Gastroesophageal sphincter (tissue), 4 donors: ENCODE results near the gene SMARCB1. TPM values are rescaled to one million over a fixed set of nuclear protein-coding genes. Genes with fewer than 3 reads are reported as not detected.
A peak's percentile ranks its signal among the peaks of the same experiment; 100 is the strongest.

ENCODE experiments used
- ATAC-seq: fragments of 150-250 bp; one replicate; pipeline ENCODE4 v1.9.1; 2016; ENCODE audit warnings: mild to moderate bottlenecking, moderate library complexity
- H3K27ac ChIP-seq, 4 donors: fragments of 200-600 bp; sonication (generic) in 3 of 4; 1 replicate in 3 of 4; 2 replicates in 1 of 4; pipeline ENCODE4 v1.5.1; 2016 to 2019
- H3K27me3 ChIP-seq: fragments of 200-600 bp; sonication (generic); one replicate; pipeline ENCODE4 v1.5.1; 2019
- H3K36me3 ChIP-seq, 2 donors: fragments of 200-600 bp; sonication (generic); one replicate each; pipeline ENCODE4 v1.5.1; 2019; ENCODE audit warnings: control low read depth in 1 of 2
- H3K4me1 ChIP-seq, 3 donors: fragments of 200-600 bp; sonication (generic); 1 replicate in 2 of 3; 2 replicates in 1 of 3; pipeline ENCODE4 v1.5.1; 2016 to 2019; ENCODE audit warnings: control low read depth in 2 of 3
- H3K4me3 ChIP-seq, 2 donors: fragments of 200-600 bp; sonication (generic); one replicate each; pipeline ENCODE4 v1.5.1; 2019; ENCODE audit warnings: mild to moderate bottlenecking in 1 of 2, moderate library complexity in 1 of 2
- H3K9me3 ChIP-seq, 3 donors: fragments of 200-600 bp; sonication (generic); one replicate each; pipeline ENCODE4 v1.5.1; 2017 to 2019; ENCODE audit warnings: control low read depth in 2 of 3
- EP300 ChIP-seq: sonication (generic); formaldehyde crosslinking; IDR thresholded peaks from one replicate; pipeline ENCODE4 v1.6.1; 2017; ENCODE audit warnings: antibody characterized with exemption, mild to moderate bottlenecking
- POLR2A ChIP-seq, 2 donors: fragments of 450-650 bp; IDR thresholded peaks; one replicate each; pipeline ENCODE4 v1.6.1; 2017; ENCODE audit warnings: antibody characterized with exemption in 2 of 2, mild to moderate bottlenecking in 2 of 2, moderate library complexity in 1 of 2
- POLR2AphosphoS5 ChIP-seq: sonication (generic); formaldehyde crosslinking; IDR thresholded peaks from one replicate; pipeline ENCODE4 v1.6.1; 2017; ENCODE audit warnings: antibody characterized with exemption
- whole genome bisulfite sequencing, 2 donors: methylation state at CpG; one replicate each; pipeline ENCODE4 v1.1.5; 2018; ENCODE audit warnings: low coverage in 1 of 2; 5-methylcytosine and 5-hydroxymethylcytosine counted together
- total RNA-seq, 4 donors: library from RNA; depleted of rRNA; stranded (reverse); fragments of >200 nt; gene quantifications; one replicate each; pipeline ENCODE4 v1.1.0, GENCODE V29; 2016
- TF ChIP-seq, protein P1 (sequence below), 4 experiments: fragments of 200-600 bp in 2 of 4; fragments of 450-650 bp in 2 of 4; sonication (generic) in 1 of 4; IDR thresholded peaks; one replicate each; pipeline ENCODE4 v1.5.1; 2017 to 2019; ENCODE audit warnings: antibody characterized with exemption in 4 of 4, mild to moderate bottlenecking in 2 of 4, moderate library complexity in 2 of 4

Gene SMARCB1
- total RNA-seq, 4 donors from 2014 or later: 27.9 to 58.8 (median 32.7) TPM

- ATAC-seq: no peak
- TF ChIP-seq, protein P1, sequence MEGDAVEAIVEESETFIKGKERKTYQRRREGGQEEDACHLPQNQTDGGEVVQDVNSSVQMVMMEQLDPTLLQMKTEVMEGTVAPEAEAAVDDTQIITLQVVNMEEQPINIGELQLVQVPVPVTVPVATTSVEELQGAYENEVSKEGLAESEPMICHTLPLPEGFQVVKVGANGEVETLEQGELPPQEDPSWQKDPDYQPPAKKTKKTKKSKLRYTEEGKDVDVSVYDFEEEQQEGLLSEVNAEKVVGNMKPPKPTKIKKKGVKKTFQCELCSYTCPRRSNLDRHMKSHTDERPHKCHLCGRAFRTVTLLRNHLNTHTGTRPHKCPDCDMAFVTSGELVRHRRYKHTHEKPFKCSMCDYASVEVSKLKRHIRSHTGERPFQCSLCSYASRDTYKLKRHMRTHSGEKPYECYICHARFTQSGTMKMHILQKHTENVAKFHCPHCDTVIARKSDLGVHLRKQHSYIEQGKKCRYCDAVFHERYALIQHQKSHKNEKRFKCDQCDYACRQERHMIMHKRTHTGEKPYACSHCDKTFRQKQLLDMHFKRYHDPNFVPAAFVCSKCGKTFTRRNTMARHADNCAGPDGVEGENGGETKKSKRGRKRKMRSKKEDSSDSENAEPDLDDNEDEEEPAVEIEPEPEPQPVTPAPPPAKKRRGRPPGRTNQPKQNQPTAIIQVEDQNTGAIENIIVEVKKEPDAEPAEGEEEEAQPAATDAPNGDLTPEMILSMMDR (IDR thresholded peaks at IDR 0.05): no peak
- TF ChIP-seq POLR2AphosphoS5 (no peak), POLR2A (IDR thresholded peaks at IDR 0.05) (no peak), EP300 (no peak)
- Histone ChIP-seq H3K27ac (peak overlapping the region in 1 of 4 donors; percentile 35), H3K27me3 (no peaks in the 10 kb centered on the region), H3K9me3 (no peaks in the 10 kb centered on the region), H3K36me3 (no peaks in the 10 kb centered on the region), H3K4me1 (peaks cover 0 to 41% (median 8%) of the 10 kb centered on the region in 3 donors), H3K4me3 (no peak overlapping the region)
- WGBS, 2 donors: 51% methylated on average over 2 of the region's 9 CpGs; no CpG with 5 or more reads in 1 of the 2 donors
Observed at GRCh38 chr22:23845265-23846080, 58.7 kb downstream of the SMARCB1 start.

GRCh38 chr22:23846081-23846469 lies 59.3 kb downstream of the SMARCB1 start:
- no peaks in the 10 kb centered on the region for H3K27me3 ChIP-seq
- no peaks in the 10 kb centered on the region for H3K36me3 ChIP-seq
- peaks cover 0 to 41% (median 8%) of the 10 kb centered on the region in 3 donors for H3K4me1 ChIP-seq
- 60 to 77% methylated on average over 3 to 6 of the region's 7 CpGs for WGBS, 2 donors
- no peaks in the 10 kb centered on the region for H3K9me3 ChIP-seq
- ATAC-seq: no peak
- peak overlapping the region in 2 of 4 donors; percentile 19 to 35 for H3K27ac ChIP-seq
- TF ChIP-seq POLR2A (IDR thresholded peaks at IDR 0.05) (no peak), POLR2AphosphoS5 (no peak), EP300 (no peak)
- TF ChIP-seq, protein P1 (IDR thresholded peaks at IDR 0.05): no peak
- H3K4me3 ChIP-seq: no peak overlapping the region

- Histone ChIP-seq H3K4me1 (peaks cover 0 to 41% (median 8%) of the 10 kb centered on the region in 3 donors), H3K36me3 (no peaks in the 10 kb centered on the region), H3K4me3 (no peak overlapping the region), H3K27me3 (no peaks in the 10 kb centered on the region), H3K9me3 (no peaks in the 10 kb centered on the region), H3K27ac (no peak overlapping the region)
- WGBS, 2 donors: 93 to 94% methylated on average over 6 to 10 of the region's 18 CpGs
- TF ChIP-seq POLR2A (IDR thresholded peaks at IDR 0.05) (no peak), EP300 (no peak), POLR2AphosphoS5 (no peak)
- TF ChIP-seq, protein P1 (IDR thresholded peaks at IDR 0.05): no peak
- ATAC-seq: no peak
Observed at GRCh38 chr22:23847310-23847920, 60.6 kb downstream of the SMARCB1 start.

DNA sequence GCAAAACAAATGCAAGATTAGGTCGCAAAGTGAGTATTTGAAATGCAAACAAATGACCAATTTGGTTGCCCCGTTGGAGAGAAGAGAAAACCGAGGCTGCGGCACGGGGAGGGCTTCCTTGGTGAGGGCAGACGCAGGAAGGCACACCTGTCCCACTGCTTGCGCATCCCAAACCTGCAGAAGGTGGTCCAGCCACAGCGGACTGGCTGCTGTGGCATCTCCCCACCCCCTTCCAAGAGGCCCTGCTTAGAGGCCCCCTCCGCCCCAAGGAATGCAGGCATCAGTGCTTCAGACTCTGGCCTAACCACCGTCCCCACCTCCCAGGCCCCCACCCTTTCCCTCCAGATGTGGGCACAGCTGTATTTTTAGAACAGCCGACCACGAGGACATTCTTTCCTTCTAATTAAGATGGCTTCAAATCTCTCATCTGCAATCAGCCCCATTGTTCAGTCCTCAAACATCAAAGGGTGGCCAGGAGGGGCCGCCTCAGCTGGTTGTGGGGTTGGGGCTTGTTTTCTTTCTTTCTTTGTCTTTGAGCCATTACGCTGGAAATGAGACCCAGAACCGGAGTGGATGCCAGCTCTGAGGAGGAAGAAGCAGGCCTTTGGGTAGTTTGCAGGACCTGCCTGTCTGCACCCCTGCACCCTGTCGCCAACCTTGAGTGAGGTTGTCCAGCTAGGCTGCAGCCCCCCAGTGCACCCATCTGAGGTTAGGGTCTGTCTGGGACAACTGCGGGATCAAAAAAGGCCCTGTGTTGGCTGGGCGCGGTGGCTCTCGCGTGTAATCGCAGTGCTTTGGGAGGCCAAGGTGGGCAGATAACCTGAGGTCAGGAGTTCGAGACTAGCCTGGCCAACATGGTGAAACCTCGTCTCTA lies 61.5 kb downstream of the SMARCB1 start:
- 73 to 81% methylated on average over 6 to 10 of the region's 24 CpGs for WGBS, 2 donors

More for the DNA sequence above, 61.5 kb downstream of the SMARCB1 start:
- H3K27me3 ChIP-seq: no peaks in the 10 kb centered on the region
- H3K36me3 ChIP-seq: no peaks in the 10 kb centered on the region
- H3K4me1 ChIP-seq: peaks cover 0 to 41% (median 8%) of the 10 kb centered on the region in 3 donors
- no peak overlapping the region for H3K4me3 ChIP-seq
- H3K9me3 ChIP-seq: no peaks in the 10 kb centered on the region
- no peak overlapping the region for H3K27ac ChIP-seq
- no peak for ATAC-seq
- TF ChIP-seq, protein P1 (IDR thresholded peaks at IDR 0.05): no peak
- TF ChIP-seq POLR2AphosphoS5 (no peak), POLR2A (IDR thresholded peaks at IDR 0.05) (no peak), EP300 (no peak)
